Activated CD8-positive, alpha-beta memory T cell treated with anti-CD3 and anti-CD28 coated beads, Interleukin-2, amount 50 U/mL, for 1 hour (primary cell): ENCODE measurements around the gene ECI1.

Source experiments
- DNase-seq: peaks from one replicate; pipeline ENCODE4 v3.0.0-alpha.2; 2020; ENCODE audit errors: extremely low read depth

Gene ECI1

GRCh38 chr16:2196162-2196980 lies 55.0 kb downstream of the ECI1 start, which contains the start of gene CASKIN1:
Gene CASKIN1, minus strand, starts transcription at chr16:2196605. Its CDS starts 173 bp downstream, at chr16:2196432.
- DNase-seq, result no peak

- no peak for DNase-seq
Observed at GRCh38 chr16:2195322-2196161, 55.8 kb downstream of the ECI1 start.

DNA sequence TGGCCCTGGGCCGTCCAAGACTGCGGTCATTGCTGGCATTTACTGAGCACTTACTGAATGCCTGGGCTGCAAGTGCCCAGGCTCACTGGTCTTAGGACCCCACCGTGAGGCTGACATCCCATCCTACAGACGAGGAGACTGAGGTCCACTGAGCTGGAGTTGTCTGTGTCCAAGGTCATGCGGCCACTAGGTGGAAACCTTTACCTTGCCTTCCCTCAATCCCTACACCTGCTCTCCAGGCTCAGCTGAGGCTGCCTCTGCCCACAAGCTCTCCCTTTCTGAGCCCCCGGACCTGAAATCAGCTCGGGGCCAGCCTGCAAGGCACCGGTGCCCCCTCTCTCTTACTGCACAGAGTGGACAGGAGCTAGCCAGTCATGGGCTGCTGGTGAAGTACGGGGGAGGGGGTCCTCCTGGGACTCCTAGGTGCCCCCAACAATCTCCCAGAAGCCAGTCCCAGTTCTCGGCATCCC lies 56.5 kb downstream of the ECI1 start:
- DNase-seq, result peak; percentile 25

GRCh38 chr16:2194166-2194834 lies 57.1 kb downstream of the ECI1 start:
- no peak for DNase-seq

- DNase-seq, result no peak
Observed at GRCh38 chr16:2191446-2191706, 60.0 kb downstream of the ECI1 start.

- DNase-seq, result no peak
Observed at GRCh38 chr16:2190659-2191445, 60.5 kb downstream of the ECI1 start.

- no peak for DNase-seq
Observed at GRCh38 chr16:2190002-2190658, 61.3 kb downstream of the ECI1 start.
